HepG2 (cell line): Measurements from ENCODE around the gene TMEM255B. TPM values are rescaled to one million over a fixed set of nuclear protein-coding genes. Genes with fewer than 3 reads are reported as not detected.

Source experiments
- HMGA1 ChIP-seq: sonication (generic); formaldehyde crosslinking; conservative IDR thresholded peaks from 2 replicates; pipeline ENCODE4 v1.4.0; 2020; ENCODE audit warnings: missing genetic modification reagents
- MIER2 ChIP-seq: IDR thresholded peaks from 2 replicates; pipeline ENCODE4 v1.6.1; 2016; ENCODE audit warnings: missing biosample characterization, missing genetic modification reagents
- NR2C2 ChIP-seq: sonication (generic); formaldehyde crosslinking; IDR thresholded peaks from 2 replicates; pipeline ENCODE4 v1.4.0; 2020; ENCODE audit warnings: missing genetic modification reagents, mild to moderate bottlenecking, moderate library complexity, borderline replicate concordance
- PCBP1 ChIP-seq: fragments of 200-400 bp; formaldehyde crosslinking; IDR thresholded peaks from 2 replicates; pipeline ENCODE4 v1.6.1; 2017; ENCODE audit warnings: mild to moderate bottlenecking, low read depth, low read length, borderline replicate concordance
- RFXANK ChIP-seq: IDR thresholded peaks from 2 replicates; pipeline ENCODE4 v1.6.1; 2016
- RORA ChIP-seq: sonication (generic); formaldehyde crosslinking; IDR thresholded peaks from 2 replicates; pipeline ENCODE4 v1.5.0; 2020; ENCODE audit warnings: mild to moderate bottlenecking, missing genetic modification reagents, moderate library complexity
- U2AF2 ChIP-seq: fragments of 200-400 bp; formaldehyde crosslinking; IDR thresholded peaks from 2 replicates; pipeline ENCODE4 v1.6.1; 2017; ENCODE audit warnings: low read depth, mild to moderate bottlenecking, low read length
- YEATS4 ChIP-seq: sonication (generic); formaldehyde crosslinking; IDR thresholded peaks from 2 replicates; pipeline ENCODE4 v1.4.0; 2020; ENCODE audit warnings: missing genetic modification reagents, borderline replicate concordance
- ZFP90 ChIP-seq: sonication (generic); formaldehyde crosslinking; IDR thresholded peaks from 2 replicates; pipeline ENCODE4 v1.8.0; 2022; ENCODE audit warnings: missing genetic modification reagents, mild to moderate bottlenecking, inconsistent platforms, borderline replicate concordance
- polyA plus RNA-seq, 8 experiments: library from polyadenylated mRNA; depleted of rRNA in 3 of 8; stranded (reverse) in 7 of 8; unstranded in 1 of 8; fragments of >200 nt; fragmentation: Illumina TruSeq in 4 of 8; extraction: Trizol in 4 of 8; gene quantifications; 2 replicates each; pipeline versions ENCODE4 v1.2.1 to v1.2.3, GENCODE V29; 2011 to 2016; ENCODE audit warnings: low read depth in 4 of 8, missing spikeins in 1 of 8, mixed read lengths in 1 of 8; ENCODE audit not compliant: insufficient read depth in 1 of 8
- total RNA-seq, 5 experiments: library from RNA; depleted of rRNA; stranded (reverse); fragments of >200 nt; fragmentation: Illumina TruSeq; extraction: Trizol; gene quantifications; 2 replicates each; pipeline ENCODE4 v1.2.3, GENCODE V29; 2016; ENCODE audit warnings: low read depth in 1 of 5
- TF ChIP-seq, protein P1 (sequence below): sonication (generic); formaldehyde crosslinking; IDR thresholded peaks from 2 replicates; pipeline ENCODE4 v1.4.0; 2020; ENCODE audit warnings: low read depth, missing genetic modification reagents

Gene TMEM255B
- total and polyA plus RNA-seq, 2 of the 13 experiments (the other 11 are each of a cell fraction or from before 2014, with no cell fraction given) = not detected

DNA sequence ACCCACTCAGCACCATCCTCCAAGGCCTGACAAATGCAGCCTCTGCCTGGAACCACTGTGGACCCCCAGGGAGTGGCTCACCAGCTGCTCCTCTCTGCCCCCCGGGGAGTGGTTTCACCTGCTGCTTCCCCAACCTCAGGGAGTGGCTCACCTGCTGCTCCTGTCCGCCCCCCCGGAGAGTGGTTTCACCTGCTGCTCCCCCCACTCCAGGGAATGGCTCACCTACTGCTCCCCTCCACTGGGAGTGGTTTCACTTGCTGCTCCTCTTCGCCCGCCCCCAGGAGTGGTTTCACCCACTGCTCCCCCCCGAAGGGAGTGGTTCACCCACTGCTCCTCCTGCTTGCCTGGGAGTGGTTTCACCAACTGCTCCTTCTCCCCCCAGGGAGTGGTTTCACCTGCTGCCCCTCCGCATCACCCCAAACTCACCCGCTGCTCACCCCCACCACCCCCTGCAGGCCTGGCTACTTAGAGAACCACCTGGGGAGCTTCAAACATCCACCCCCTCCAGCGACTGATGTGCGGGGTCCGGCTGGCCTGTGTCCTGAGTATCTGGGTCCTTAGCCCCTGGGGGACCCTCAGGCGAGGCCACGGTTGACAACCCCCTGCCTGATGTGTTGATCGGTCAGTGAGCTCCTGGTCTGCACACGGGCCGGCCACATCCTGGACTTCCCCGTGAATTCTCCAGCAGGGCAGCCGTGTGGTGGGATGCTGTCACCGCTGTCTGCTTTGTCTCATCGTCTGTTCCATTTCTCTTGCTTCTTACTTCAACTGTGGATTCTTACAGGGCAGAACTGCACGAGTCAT, 14.6 kb upstream of the TMEM255B start (continued):
- TF ChIP-seq, protein P1, sequence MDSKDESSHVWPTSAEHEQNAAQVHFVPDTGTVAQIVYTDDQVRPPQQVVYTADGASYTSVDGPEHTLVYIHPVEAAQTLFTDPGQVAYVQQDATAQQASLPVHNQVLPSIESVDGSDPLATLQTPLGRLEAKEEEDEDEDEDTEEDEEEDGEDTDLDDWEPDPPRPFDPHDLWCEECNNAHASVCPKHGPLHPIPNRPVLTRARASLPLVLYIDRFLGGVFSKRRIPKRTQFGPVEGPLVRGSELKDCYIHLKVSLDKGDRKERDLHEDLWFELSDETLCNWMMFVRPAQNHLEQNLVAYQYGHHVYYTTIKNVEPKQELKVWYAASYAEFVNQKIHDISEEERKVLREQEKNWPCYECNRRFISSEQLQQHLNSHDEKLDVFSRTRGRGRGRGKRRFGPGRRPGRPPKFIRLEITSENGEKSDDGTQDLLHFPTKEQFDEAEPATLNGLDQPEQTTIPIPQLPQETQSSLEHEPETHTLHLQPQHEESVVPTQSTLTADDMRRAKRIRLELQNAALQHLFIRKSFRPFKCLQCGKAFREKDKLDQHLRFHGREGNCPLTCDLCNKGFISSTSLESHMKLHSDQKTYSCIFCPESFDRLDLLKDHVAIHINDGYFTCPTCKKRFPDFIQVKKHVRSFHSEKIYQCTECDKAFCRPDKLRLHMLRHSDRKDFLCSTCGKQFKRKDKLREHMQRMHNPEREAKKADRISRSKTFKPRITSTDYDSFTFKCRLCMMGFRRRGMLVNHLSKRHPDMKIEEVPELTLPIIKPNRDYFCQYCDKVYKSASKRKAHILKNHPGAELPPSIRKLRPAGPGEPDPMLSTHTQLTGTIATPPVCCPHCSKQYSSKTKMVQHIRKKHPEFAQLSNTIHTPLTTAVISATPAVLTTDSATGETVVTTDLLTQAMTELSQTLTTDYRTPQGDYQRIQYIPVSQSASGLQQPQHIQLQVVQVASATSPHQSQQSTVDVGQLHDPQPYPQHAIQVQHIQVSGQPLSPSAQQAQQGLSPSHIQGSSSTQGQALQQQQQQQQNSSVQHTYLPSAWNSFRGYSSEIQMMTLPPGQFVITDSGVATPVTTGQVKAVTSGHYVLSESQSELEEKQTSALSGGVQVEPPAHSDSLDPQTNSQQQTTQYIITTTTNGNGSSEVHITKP (CRISPR knock-in tag) = no peak
- TF ChIP-seq NR2C2 (CRISPR knock-in tag) (no peak), U2AF2 (no peak), ZFP90 (CRISPR knock-in tag) (no peak), RORA (CRISPR knock-in tag) (no peak), YEATS4 (CRISPR knock-in tag) (no peak), MIER2 (CRISPR knock-in tag) (no peak), HMGA1 (CRISPR knock-in tag) (no peak), RFXANK (CRISPR knock-in tag) (no peak), PCBP1 (no peak)
